Left ventricle myocardium superior (tissue), 1 donor: Measurements from ENCODE around the gene KCNH4. TPM values are rescaled to one million over a fixed set of nuclear protein-coding genes. Genes with fewer than 3 reads are reported as not detected.
"Not testable (repeated sequence)": the region's sequence is repeated elsewhere in the genome, so short reads cannot be mapped to it uniquely, and the experiment has no call there.

ENCODE experiments used
- ATAC-seq: fragments of 200-7000 bp; cut with Tn5 transposase; one replicate; pipeline ENCODE4 v1.9.1; 2020; ENCODE audit warnings: mild to moderate bottlenecking, moderate library complexity
- DNase-seq: peaks from one replicate; pipeline ENCODE4 v3.0.0-alpha.2; 2020
- intact Hi-C: fragments of 100-400 bp; cut with micrococcal nuclease; formaldehyde crosslinking; loops from one replicate; pipeline ENCODE4 v1.11.0; 2022
- total RNA-seq: library from RNA; stranded (reverse); fragmentation: NEBNext Ultra II Directional; extraction: Animal tissue kit (Norgen Biotek cat#: 25700); gene quantifications from one replicate; pipeline ENCODE4 v1.2.1, GENCODE V29; 2021
- donor health status: DM: no; HTN: yes; CAD: no; lungs with severe emphysema.

The KCNH4 gene
- total RNA-seq, 1 donor from 2014 or later, result 0.15 TPM

DNA sequence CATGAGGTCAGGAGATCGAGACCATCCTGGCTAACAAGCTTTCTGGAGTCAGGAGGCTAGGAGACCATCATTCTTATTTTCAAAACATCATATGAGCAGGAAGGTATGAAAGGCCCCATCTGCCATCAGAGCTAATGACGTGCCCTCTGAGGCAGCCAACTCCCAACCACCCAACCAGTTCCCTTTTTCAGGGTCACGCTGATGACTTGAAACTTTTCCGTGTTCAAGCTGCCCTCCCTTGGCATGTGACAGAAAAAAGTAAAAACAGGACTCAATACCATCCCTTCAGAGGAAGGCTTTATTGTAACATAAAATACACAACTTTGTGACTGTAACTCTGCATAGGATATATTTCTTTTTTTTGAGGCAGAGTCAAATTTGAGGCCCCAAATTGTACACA lies 18.0 kb upstream of the KCNH4 start:
- intact Hi-C loops, result no loop called here
- DNase-seq (no peak), ATAC-seq (no peak)

DNA sequence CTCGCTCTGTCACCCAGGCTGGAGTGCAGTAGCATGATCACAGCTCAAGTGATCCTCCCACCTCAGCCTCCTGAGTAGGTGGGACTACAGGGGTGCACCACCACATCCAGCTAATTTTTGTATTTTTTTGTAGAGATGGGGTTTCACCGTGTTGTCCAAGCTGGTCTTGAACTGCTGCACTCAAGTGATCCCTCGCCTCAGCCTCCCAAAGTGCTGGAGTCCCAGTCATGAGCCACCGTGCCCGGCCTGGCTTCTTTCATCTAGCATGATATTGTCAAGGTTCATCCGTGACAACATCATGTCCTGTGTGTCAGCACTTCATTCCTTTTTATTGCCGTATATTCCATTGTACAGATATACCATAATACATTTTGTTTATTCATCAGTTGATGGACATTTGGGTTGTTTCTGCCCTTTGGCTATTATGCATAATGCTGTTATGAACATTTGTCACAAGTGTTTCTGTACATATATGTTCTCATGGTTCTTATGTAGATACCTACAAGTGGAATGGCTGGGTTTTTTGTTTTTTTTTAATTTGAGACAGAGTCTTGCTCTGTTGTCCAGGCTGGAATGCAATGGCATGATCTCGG lies 16.7 kb upstream of the KCNH4 start:
- DNase-seq, result no peak
- ATAC-seq, result no peak
- intact Hi-C loops, result no loop called here

DNA sequence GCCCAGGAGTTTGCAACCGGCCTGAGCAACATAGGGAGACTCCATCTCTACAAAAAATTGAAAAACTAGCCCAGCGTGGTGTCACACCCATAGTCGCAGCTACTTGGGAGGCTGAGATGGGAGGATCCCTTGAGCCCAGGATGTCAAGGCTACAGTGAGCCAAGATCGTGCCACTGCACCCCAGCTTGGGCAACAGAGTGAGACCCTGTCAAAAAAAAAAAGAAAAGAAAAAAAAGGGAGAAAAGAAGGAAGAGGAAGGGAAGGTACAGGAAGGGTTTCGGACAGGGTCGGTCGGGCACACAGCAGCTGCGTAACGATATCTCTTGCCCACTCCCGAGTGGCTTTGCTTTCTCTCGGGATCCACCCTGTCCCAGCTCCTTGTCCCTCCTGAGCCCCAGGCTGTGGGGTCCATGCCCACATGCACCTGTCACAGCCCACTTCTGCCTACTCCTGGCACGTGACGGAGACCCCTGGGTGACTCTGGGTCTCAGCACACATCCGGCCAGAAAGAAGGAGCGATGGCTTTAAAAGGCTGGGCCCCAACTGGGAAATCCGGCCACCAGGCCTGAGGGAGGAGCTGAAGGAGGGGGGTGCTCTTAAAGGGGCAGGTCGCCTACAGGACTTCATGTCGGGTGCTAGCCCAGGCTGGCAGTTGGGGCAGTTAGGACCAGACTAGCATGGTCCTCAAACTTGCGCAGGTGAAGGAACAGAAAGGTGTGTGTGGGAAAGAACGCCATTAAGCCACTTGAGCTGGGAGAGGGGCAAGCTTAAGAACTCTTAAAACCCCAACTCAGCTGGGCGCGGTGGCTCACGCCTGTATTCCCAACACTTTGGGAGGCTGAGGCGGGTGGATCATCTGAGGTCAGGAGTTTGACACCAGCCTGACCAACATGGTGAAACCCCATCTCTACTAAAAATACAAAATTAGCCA lies 13.3 kb upstream of the KCNH4 start, which contains the start of gene GHDC:
GHDC (minus strand) TSS at position 526 of the 931 bp plus-strand sequence. CDS start 913 bp downstream, outside the sequence.
- intact Hi-C loops, result no loop called here
- ATAC-seq (peak; percentile 96), DNase-seq (peak; percentile 85)

- DNase-seq, result no peak
- ATAC-seq, result no peak
- intact Hi-C loops, result no loop called here
Observed at GRCh38 chr17:42193216-42193968, 12.4 kb upstream of the KCNH4 start.

GRCh38 chr17:42192189-42193126 lies 11.5 kb upstream of the KCNH4 start:
- ATAC-seq (no peak), DNase-seq (no peak)
- intact Hi-C loops, result no loop called here

DNA sequence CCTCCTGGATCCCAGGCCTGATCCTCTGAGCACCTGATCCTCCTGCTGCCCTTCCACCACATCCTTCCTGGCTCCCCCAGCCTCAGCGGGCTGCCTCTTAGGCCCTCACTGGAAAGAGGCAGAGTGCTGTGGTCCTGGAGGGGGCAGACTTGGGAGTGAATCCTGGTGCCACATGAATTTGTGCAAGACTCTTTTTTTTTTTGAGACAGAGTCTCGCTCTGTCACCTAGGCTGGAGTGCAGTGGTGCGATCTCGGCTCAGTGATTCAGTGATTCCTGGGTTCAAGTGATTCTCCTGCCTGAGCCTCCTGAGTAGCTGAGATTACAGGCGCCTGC lies 10.3 kb upstream of the KCNH4 start:
- ATAC-seq (no peak), DNase-seq (no peak)
- intact Hi-C loops, result no loop called here

DNA sequence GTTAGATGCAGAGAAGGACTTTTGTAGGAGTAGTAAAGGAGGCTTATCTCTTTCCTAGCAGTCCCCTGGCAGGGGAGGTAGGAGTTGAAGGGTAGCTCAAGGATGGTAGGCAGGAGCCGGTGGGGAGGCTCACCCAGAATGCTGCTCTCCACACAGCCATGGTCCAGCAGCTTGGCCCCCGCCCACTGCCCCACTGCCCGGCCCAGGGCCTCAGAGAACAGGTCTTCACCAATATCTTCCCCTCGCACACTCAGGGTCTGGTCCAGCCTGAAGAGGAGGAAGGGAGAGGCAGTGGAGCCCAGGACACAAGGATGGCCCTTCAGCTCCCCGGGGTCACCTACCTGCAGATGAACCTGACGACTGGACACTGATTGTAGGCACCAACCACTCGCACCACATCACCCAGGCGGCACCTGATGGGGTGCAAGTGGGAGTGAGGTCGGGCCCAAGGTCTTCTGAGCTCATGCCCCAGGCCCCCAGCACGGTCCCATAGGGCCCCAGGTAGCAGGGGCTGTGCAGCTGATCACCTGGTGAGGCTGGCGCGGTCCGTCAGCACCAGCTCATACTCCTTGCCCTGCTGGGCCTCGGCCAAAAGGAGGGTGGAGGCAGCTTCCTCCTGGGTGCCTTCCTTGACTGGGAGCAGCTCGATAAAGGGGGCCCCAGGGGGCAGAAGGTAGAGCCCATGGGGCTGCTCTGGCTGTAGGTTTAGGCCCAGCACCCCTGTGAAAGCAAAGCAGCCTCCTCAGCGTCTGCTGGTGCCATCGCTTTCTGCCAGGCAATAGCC lies 9.7 kb upstream of the KCNH4 start:
- intact Hi-C loops, result no loop called here
- no peak for ATAC-seq
- DNase-seq, result no peak

- ATAC-seq, result no peak
- intact Hi-C loops, result no loop called here
Observed at GRCh38 chr17:42189651-42189965, 8.7 kb upstream of the KCNH4 start.

GRCh38 chr17:42188749-42189650 lies 8.1 kb upstream of the KCNH4 start:
- ATAC-seq, result no peak
- intact Hi-C loops, result no loop called here
- no peak for DNase-seq

More at GRCh38 chr17:42189651-42189965, 8.7 kb upstream of the KCNH4 start:
- no peak for DNase-seq

- intact Hi-C loops, result no loop called here
- no peak for DNase-seq
- no peak for ATAC-seq
Observed at GRCh38 chr17:42187833-42188232, 6.9 kb upstream of the KCNH4 start.

DNA sequence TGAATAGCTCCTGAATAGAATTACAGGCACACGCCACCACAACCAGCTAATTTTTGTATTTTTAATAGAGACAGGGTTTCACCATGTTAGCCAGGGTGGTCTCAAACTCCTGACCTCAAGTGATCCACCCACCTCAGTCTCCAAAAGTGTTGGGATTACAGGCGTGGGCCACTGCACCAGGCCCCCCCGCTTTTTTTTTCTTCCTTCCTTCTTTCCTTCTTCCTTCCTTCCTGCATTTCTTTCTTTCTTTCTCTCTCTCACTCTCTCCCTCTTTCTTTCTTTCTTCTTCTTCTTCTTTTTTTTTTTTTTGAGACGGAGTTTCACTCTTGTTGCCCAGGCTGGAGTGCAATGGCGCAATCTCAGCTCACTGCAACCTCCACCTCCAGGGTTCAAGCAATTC lies 5.2 kb upstream of the KCNH4 start:
- intact Hi-C loops, ATAC-seq, DNase-seq: not testable (repeated sequence)

DNA sequence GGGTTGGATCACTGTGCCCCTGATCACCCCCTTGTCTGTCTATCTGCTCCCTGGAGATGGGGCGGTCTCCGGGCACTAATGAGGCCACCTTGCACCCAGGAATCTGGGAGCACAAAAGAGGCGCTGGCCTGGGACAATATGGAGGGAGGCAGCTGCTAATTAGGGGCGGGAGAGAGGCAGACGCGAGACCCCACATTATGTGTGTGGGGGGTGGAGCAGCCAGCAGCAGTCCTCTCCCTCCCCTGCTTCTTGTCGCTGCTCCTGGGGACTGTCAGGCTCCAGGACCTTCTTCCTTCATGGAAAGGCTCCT lies 4.6 kb upstream of the KCNH4 start:
- ATAC-seq, result no peak
- intact Hi-C loops, result no loop called here

GRCh38 chr17:42184713-42185620 lies 4.0 kb upstream of the KCNH4 start, which contains the start of gene HCRT:
Gene HCRT (minus strand): TSS chr17:42185452. CDS start chr17:42185365, 87 bp downstream.
- no peak for ATAC-seq
- intact Hi-C loops, result no loop called here
- DNase-seq, result no peak

More for the DNA sequence above, 4.6 kb upstream of the KCNH4 start:
- DNase-seq, result no peak

- DNase-seq (peak; percentile 89), ATAC-seq (peak; percentile 89)
- intact Hi-C loops, result no loop called here
Observed at GRCh38 chr17:42183741-42184711, 3.1 kb upstream of the KCNH4 start.
